ENCODE data around the gene CAMK2B.

DNA sequence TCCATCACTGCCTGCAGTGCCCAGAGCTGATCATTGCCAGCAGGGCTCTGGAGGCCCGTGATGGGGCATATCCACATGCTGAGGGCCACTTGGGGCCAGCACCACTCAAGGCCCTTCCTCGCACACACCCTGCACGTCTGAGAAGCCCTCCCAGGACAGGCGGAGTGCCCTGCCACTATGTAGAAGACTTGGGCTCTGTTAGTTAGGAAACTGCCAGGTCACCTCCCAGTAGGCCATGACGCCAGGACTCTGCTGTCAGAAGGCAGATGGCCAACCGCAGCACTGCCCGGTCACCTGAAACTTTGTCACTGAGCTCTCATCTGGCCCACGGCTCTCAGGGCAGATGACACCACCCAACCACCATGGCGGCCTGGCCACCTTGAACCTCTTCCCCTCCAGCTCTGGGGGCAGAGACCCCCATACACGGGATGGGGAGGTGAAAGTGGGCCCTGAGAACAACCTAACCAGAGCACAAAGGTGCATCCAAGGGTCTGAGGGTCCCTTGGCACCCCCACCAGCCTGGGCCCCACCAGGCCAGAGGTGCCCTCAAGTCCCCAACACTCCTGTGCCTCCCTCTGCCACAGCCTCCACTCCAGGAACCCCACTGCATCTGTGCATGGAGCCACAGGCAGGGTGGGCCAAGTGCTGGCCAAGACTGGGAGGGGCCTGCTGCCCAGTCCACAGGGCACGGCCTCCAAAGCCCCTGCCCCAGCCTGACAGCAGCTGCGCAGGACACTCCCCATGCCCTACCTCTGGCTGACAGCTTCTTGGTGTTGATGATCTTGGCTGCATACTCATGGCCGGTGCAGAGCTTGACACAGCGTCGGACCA, 41.8 kb downstream of the CAMK2B start:
- no peak for TF ChIP-seq TAF1 (IDR thresholded peaks at IDR 0.05; ENCODE audit: borderline replicate concordance, insufficient read depth, low read length)
- TF ChIP-seq, protein P1, sequence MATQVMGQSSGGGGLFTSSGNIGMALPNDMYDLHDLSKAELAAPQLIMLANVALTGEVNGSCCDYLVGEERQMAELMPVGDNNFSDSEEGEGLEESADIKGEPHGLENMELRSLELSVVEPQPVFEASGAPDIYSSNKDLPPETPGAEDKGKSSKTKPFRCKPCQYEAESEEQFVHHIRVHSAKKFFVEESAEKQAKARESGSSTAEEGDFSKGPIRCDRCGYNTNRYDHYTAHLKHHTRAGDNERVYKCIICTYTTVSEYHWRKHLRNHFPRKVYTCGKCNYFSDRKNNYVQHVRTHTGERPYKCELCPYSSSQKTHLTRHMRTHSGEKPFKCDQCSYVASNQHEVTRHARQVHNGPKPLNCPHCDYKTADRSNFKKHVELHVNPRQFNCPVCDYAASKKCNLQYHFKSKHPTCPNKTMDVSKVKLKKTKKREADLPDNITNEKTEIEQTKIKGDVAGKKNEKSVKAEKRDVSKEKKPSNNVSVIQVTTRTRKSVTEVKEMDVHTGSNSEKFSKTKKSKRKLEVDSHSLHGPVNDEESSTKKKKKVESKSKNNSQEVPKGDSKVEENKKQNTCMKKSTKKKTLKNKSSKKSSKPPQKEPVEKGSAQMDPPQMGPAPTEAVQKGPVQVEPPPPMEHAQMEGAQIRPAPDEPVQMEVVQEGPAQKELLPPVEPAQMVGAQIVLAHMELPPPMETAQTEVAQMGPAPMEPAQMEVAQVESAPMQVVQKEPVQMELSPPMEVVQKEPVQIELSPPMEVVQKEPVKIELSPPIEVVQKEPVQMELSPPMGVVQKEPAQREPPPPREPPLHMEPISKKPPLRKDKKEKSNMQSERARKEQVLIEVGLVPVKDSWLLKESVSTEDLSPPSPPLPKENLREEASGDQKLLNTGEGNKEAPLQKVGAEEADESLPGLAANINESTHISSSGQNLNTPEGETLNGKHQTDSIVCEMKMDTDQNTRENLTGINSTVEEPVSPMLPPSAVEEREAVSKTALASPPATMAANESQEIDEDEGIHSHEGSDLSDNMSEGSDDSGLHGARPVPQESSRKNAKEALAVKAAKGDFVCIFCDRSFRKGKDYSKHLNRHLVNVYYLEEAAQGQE (IDR thresholded peaks at IDR 0.05; ENCODE audit: insufficient read depth in 1 of 2, low read depth in 2 of 2, low read length in 2 of 2) = no peak

All from PFSK-1 (cell line).